D341Med (cell line): ENCODE measurements around the gene C1GALT1C1L.
"Not testable (repeated sequence)": the region's sequence is repeated elsewhere in the genome, so short reads cannot be mapped to it uniquely, and the experiment has no call there.

Experiments
- DNase-seq: peaks from one replicate; pipeline ENCODE4 v3.0.0; 2012; ENCODE audit warnings: low spot score

C1GALT1C1L gene

DNA sequence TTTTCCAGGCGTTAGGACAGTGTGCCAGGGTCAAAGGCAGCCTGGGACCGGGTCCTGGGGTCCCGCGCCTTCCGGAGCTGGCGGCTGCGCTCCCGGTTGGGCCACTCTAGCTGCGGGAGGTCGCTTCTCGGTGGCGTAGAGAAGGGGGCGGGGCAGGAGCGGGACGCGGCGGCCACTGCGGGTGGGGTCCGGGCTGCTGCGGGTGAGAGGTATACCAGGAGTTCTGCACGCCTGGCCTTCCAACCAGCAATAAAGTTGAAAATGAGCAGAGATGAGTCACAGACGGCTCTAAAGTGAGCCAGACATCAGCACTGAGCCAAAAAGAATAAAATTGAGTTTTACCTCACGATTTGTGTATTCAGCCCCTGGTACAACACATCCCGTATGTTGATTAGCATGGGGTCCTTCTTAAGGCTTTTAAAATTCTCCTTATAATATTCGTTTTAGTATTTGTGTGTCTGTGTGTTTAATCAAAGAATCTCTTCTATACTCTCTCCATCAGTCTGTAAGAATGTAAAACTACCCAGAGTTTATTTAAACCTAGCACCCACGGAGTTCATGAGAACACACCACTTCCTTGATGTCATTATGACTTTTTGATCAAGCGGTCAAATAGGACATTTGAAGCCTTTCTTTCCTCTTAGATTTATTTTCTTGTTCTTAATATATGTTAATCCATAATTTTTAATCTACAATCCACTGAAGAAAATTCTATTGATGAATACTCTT lies at the start of gene C1GALT1C1L:
C1GALT1C1L (minus strand) TSS at position 108 of the 729 bp plus-strand sequence; CDS start at position 1, 107 bp downstream.
- DNase-seq: peak; percentile 77

DNA sequence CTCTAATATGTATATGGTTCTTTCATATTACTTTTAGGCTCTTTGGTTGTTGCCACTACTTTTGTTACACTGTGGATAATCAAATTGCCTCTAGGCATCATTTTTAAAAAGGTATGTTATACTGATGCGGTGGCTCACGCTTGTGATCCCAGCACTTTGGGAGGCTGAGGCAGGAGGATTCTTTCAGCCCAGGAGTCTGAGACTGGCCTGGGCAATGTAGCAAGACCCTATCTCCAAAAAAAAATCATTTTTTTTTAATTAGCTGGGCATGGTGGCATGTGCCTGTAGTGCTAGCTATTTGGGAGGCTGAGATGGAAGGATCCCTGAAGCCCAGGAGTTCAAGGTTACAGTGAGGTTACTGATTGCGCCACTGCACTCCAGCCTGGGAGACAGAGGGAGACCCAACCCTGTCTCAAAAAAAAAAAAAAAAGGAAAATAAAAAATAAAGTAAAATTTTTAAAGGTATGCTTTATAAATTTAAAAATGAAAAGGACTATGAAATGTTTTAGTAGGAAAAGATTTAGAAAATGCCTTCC lies 49.5 kb upstream of the C1GALT1C1L start:
- no peak for DNase-seq

DNA sequence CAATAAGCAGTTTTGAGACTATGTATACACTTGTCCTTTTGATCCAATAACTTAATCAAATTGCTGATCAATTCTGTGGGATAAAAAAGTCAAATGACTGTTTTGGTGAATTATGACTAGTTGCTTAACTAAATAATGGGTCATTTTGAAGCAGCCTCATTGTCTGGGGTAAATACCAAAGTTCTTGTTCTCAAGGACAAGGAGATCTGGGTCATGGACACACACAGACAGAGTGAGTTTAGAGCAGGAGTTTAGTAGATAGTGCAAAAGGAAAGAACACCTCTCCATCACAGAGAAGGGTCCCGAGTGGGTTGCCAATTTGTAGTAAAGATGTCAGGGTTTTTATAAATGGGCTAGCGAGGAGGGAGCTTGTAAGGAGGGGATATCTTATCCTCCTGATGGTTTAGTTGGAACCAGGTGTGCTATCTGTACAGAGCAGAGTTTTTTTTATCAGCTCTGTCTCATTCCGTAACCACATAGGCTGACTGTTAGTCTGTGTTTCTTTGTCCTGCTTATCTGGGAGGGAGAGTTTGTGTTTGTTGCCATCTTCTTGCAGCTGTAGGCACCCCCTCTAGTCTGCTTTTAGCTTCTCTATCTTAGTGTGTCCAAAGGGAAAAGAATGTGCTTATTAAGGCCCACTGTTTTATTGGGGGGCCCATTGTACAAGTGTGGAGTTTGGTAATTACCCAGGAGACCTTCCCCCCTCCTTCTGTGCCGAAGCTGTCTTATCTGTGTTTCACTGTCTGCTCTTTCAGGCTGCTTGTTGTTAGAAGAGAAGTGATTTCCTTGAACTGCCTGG lies 48.7 kb upstream of the C1GALT1C1L start:
- DNase-seq: no peak

DNA sequence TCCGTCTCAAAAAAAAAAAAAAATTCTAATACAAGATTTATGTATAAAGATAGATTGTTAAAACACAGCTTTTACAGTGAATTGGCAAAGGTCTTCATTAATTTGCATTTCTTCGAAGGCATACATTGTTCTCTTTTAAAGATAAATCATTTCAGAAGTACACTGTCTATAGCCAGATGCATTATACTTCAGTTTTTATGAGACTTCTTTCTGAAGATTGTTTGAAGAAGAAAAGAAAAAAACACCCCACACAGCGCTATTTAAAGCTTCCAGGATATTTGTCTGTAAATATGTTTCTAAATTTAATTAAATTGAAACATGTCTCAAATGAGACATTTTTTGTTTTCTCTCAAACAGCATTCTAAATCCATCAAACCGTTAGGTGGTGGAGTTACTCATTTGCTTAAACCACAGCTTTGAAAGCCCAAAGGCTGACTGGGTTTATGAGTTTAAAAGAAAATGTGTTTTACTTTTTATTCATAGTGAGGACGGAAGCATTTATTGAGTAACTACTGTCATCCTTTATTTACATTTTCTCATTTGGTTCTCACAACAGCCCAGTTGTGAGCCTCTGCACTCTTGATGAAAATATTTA lies 42.4 kb upstream of the C1GALT1C1L start:
- DNase-seq: no peak

GRCh38 chr2:43717322-43717721 lies 41.1 kb upstream of the C1GALT1C1L start:
- DNase-seq: no peak

DNA sequence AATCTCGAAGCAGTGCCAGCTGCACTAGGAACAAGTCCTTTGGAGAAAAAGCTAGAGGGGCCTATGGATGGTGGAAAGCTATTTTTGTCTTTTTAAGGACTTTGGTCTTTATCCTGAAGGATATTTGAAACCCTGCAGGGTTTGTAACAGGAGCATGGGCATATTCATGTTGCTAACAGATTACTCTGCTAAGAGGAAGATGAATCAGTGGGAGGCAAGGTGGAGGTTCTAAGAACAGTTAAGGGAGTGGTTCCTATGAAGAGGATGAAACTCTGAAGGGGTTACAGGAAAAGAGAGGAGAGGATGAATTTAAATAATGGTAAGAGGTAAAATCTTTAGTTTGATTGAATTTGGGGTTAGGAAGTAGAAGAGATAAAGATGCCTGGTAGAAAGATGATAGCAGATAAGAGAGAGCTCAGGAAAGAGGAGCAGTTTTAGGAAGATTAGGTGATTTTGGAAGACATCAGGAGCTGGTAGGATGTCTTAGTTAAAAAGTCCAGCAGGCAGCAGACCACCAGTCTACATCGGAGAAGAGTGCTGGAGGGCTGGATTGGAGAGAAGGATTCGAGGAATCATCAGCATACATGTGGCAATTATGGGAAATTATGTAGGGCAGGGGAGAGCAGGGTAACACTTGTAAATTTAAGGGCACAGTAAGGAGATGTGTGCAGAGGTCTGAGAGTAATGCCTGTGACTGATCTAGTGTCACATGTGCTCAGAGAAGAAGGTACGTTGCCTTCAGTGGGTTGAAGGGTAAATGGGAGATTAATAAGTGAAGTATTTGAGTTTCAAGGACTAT lies 39.3 kb upstream of the C1GALT1C1L start:
- DNase-seq: no peak

DNA sequence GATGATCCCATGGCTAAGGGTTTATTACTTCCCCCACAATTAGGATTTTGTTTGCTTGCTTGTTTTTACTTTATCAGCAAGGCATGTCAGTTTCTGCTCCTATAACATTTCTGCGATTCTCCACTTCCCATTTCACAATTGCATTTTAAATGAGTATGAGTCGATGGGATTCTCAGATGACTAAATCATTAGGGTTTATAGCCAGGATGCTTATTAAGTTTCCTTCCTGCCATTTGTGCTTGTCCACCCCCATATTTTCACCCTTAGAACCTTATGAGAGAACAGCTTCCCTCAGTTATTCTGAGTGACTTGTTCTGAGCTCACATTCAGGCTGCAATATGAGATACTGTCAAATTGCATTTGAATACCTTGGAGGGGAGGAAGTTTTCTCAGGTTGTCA lies 37.9 kb upstream of the C1GALT1C1L start:
- no peak for DNase-seq

DNA sequence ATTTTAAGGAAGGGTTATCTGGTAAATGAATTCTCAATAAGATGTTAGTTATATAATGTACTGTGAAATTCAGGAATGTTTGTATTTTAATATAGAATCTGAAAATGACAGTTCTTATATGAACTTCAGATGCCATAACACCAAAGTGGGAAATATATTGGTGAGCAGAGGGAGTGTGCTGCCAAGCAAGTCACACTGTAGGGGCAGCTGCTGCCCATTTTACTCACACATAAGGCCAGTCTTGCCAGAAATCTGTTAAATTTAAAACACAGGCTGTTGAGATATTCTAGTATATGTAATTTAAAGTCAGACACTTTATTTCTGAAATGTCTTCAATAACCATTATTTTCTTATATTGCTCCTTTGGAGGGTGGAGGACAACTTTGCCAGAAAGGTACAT lies 34.6 kb upstream of the C1GALT1C1L start:
- DNase-seq: no peak

DNA sequence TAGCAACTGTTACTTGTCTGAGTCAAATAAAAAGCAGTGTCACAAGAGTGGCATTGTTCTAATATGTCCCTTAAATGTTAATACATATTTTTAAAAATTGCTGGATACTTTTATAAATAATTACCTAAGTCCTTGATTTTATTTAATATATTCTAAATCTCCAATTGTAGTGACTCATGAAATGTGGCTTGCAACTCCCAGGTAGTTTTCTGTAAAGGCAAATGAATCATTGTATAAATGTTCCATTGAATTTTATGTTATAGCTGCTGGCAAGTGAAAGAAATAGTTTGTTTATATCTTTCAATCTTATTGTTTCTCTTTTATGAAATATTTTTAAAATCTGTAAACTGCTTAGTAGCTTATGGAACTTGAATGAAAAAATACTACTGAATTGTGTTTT lies 32.7 kb upstream of the C1GALT1C1L start:
- DNase-seq: no peak

DNA sequence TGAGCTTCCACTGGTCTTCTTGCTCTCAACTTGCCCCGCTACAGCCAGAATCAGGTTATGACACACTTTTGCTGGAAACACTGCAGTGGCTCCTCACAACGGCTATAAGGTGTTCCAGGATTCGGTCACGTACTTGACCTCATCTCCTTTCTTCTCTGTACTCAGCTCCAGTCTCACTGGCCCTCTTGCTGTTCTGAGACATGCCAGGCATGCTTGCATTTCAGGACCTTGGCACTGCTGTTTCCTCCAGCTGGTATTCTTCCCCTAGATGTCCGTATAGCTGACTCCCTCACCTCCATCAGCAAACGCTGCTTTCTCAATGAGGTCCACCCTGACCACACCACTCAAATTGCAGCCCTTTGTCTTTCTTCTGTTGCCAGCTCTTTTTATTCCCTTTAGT lies 31.9 kb upstream of the C1GALT1C1L start:
- no peak for DNase-seq

- no peak for DNase-seq
Observed at GRCh38 chr2:43707255-43708015, 31.2 kb upstream of the C1GALT1C1L start.

DNA sequence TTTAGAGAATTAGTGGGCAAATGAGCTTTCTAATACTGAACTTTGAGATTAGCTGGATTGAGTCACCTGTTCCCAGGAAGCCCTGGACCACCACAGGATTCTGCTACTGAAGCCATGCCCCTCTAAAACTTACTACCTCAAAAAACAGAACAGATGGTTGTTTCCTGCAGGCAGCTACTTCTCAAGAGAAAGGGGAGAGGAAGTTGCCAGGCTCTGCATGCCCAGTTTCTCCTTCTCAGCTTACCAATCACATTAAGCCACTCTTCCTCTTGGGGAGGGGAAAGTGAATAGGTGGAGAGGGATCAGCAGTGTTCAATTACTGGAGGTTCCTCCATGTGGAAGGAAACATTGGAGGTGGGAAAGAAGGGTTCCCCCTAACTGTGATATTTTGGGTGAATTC lies 24.9 kb upstream of the C1GALT1C1L start:
- no peak for DNase-seq

- DNase-seq: no peak
Observed at GRCh38 chr2:43699761-43700160, 23.5 kb upstream of the C1GALT1C1L start.

GRCh38 chr2:43698140-43698539 lies 21.9 kb upstream of the C1GALT1C1L start:
- DNase-seq: not testable (repeated sequence)

GRCh38 chr2:43692428-43692994 lies 16.3 kb upstream of the C1GALT1C1L start:
- DNase-seq: no peak

- DNase-seq: no peak
Observed at GRCh38 chr2:43689999-43690398, 13.8 kb upstream of the C1GALT1C1L start.

- DNase-seq: no peak
Observed at GRCh38 chr2:43685357-43685756, 9.1 kb upstream of the C1GALT1C1L start.

- DNase-seq: not testable (repeated sequence)
Observed at GRCh38 chr2:43677783-43678182, 1.6 kb upstream of the C1GALT1C1L start.

DNA sequence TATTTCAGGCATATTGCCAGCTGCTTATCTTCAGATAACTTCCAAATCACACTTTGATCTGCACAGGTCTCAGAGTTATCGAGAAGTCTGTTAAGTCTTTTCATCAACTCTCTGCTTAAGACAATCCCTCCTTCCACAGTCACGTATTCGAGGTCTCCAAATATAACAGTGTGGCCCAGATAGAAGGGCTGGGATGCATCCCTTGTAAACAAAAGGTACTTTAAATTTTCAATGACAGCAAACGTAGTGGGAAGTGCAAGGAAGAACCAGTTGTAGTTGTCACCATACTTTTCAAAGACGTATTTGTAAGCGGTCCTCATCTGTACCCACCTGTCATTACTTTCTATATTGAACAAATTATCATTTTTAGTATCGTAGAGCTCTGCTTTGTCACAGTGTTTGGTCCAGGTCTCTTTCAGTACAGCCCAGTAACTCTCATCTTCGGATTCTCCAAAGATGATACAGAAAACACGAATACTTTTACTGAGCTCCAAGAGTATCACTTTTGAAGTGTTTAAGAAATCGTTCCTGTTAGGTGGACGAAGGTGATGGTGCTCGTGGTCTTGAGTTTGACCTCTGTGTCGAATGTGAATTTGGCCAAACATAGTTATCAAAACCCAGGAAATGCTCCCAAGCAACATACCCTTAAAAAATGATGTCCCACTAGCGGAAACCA lies 445 bp downstream of the C1GALT1C1L start:
- DNase-seq: no peak

GRCh38 chr2:43657241-43657640 lies 19.0 kb downstream of the C1GALT1C1L start:
- no peak for DNase-seq
